ENCODE measurements around the gene SIKE1. TPM values are rescaled to one million over a fixed set of nuclear protein-coding genes. Genes with fewer than 3 reads are reported as not detected.

SIKE1 gene
- total RNA-seq, 1 donor from 2014 or later = 38.5 TPM

DNA sequence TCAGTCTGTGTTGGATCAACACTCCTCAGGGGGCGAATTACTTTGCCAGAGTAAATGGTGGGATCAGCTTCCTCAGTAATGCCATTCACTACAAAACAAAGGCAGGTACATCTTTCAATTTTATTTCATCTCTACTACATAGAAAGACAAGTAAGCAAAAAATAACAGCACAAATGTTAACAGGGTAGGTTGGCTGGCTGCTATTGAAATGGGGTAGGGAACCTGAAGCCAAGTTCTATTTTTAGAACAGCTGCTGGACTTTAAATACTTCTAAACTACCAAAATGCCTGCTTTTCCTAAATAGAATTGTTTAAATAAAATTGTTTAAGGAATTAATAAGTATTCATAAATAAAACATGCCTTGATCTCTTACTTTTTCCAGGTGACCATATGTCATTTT, 56.6 kb downstream of the SIKE1 start:
- TF ChIP-seq POLR2A (IDR thresholded peaks at IDR 0.05) = no peak
- Histone ChIP-seq H3K9me3 (no peaks in the 10 kb centered on the region), H3K27me3 (no peaks in the 10 kb centered on the region), H3K27ac (no peak overlapping the region), H3K4me3 (no peak overlapping the region), H3K4me1 (no peaks in the 10 kb centered on the region), H3K36me3 (peaks cover 0 to 96% of the 10 kb centered on the region in 2 donors)
- no peak for DNase-seq (ENCODE audit: extremely low spot score in 2 of 2)
- intact Hi-C loops (cut with DNase I) = no loop called here

DNA sequence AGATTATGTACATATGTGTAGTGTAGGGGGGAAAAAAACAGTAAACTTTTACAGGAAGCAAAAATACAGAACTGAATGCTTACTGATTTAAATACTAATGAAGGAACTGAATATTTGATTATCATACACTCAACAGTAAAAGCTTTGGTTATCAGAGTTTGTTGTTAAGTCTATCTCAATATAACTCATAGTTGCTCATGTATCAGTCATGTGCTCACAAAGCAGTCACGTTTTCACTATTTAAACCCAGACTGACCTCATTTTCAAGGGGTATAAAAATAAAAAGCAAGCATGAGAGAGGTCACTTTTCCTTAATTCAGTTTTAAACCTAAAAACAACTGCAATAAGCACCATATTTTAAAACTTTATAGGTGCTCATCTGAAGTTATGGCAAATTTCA, 57.0 kb downstream of the SIKE1 start:
- intact Hi-C loops (cut with DNase I) = no loop called here
- DNase-seq (ENCODE audit: extremely low spot score in 2 of 2) = no peak
- Histone ChIP-seq H3K9me3 (no peaks in the 10 kb centered on the region), H3K27ac (no peak overlapping the region), H3K36me3 (peaks cover 0 to 97% of the 10 kb centered on the region in 2 donors), H3K4me1 (no peaks in the 10 kb centered on the region), H3K4me3 (no peak overlapping the region), H3K27me3 (no peaks in the 10 kb centered on the region)
- TF ChIP-seq, protein P1, sequence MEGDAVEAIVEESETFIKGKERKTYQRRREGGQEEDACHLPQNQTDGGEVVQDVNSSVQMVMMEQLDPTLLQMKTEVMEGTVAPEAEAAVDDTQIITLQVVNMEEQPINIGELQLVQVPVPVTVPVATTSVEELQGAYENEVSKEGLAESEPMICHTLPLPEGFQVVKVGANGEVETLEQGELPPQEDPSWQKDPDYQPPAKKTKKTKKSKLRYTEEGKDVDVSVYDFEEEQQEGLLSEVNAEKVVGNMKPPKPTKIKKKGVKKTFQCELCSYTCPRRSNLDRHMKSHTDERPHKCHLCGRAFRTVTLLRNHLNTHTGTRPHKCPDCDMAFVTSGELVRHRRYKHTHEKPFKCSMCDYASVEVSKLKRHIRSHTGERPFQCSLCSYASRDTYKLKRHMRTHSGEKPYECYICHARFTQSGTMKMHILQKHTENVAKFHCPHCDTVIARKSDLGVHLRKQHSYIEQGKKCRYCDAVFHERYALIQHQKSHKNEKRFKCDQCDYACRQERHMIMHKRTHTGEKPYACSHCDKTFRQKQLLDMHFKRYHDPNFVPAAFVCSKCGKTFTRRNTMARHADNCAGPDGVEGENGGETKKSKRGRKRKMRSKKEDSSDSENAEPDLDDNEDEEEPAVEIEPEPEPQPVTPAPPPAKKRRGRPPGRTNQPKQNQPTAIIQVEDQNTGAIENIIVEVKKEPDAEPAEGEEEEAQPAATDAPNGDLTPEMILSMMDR (IDR thresholded peaks at IDR 0.05) = no peak
- no peak for TF ChIP-seq POLR2A (IDR thresholded peaks at IDR 0.05)

DNA sequence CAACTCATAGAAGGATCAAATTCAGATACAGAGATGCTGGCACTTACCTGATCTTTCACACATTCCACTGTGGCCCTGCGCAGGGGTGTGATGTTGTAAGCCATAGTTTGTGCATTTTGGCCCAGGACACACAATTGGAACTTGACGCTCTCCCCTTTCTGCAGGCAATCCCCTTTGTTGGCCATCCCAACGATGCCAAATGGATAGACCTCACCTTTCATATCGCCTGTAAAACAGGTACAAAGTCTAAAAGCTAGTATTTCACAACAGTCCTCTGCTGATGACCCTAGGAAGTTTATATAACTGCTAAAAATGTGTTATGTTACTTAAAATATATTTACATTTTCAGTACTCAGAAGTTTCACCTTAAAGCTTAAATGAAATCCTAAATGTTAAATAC, 60.0 kb downstream of the SIKE1 start:
- no peak for DNase-seq (ENCODE audit: extremely low spot score in 2 of 2)
- Histone ChIP-seq H3K9me3 (no peaks in the 10 kb centered on the region), H3K27ac (no peak overlapping the region), H3K36me3 (peaks cover 0 to 77% of the 10 kb centered on the region in 2 donors), H3K27me3 (no peaks in the 10 kb centered on the region), H3K4me1 (peaks cover 12% of the 10 kb centered on the region), H3K4me3 (no peak overlapping the region)
- TF ChIP-seq, protein P1 (IDR thresholded peaks at IDR 0.05) = no peak
- no peak for TF ChIP-seq POLR2AphosphoS5 (IDR thresholded peaks at IDR 0.05; ENCODE audit: insufficient read depth in 1 of 2, low read depth in 1 of 2)
- no peak for TF ChIP-seq POLR2A (IDR thresholded peaks at IDR 0.05)
- intact Hi-C loops (cut with DNase I) = no loop called here

Small RNAs within 50 kb of the gene (small RNA-seq; reads per million reads assigned to genes)
- not detected for gene RNY1P13

Other genes starting within 250 kb of the SIKE1 start
- 28.5 TPM for gene BCAS2, start 199.1 kb downstream of the SIKE1 start, total RNA-seq
- 25.5 TPM for gene DENND2C, start 110.6 kb downstream of the SIKE1 start, total RNA-seq
- not detected for gene AMPD1, start 85.1 kb downstream of the SIKE1 start, total RNA-seq
- 12.8 TPM for gene NRAS, start 63.9 kb downstream of the SIKE1 start, total RNA-seq
- 278 TPM for gene CSDE1, start 22.7 kb downstream of the SIKE1 start, total RNA-seq
- not detected for gene SYCP1, start 74.2 kb upstream of the SIKE1 start, total RNA-seq
- not detected for gene TSHB, start 249.1 kb upstream of the SIKE1 start, total RNA-seq